Measurements from ENCODE around the gene LMNTD2. TPM values are rescaled to one million over a fixed set of nuclear protein-coding genes. Genes with fewer than 3 reads are reported as not detected.

Gene LMNTD2
- total RNA-seq, 4 donors from 2014 or later, result 1.3 to 5.9 (median 3.2) TPM

- no peaks in the 10 kb centered on the region for H3K4me1 ChIP-seq
- TF ChIP-seq EP300 (IDR thresholded peaks at IDR 0.05), result no peak
- no peak for TF ChIP-seq CTCF (IDR thresholded peaks at IDR 0.05)
- TF ChIP-seq POLR2A (IDR thresholded peaks at IDR 0.05), result no peak
- H3K27me3 ChIP-seq, result peaks cover 0 to 5% of the 10 kb centered on the region in 2 donors
- H3K36me3 ChIP-seq, result no peaks in the 10 kb centered on the region
- WGBS, 2 donors, result 82% methylated on average over 9 to 10 of the region's 11 CpGs
- no peak overlapping the region for H3K4me3 ChIP-seq
- no peak for DNase-seq (ENCODE audit: low spot score in 2 of 2)
- H3K27ac ChIP-seq, result no peak overlapping the region
- no peaks in the 10 kb centered on the region for H3K9me3 ChIP-seq
Measured at GRCh38 chr11:545171-545570, 15.4 kb downstream of the LMNTD2 start.

- no peaks in the 10 kb centered on the region for H3K9me3 ChIP-seq
- DNase-seq (ENCODE audit: low spot score in 2 of 2), result no peak
- H3K27me3 ChIP-seq, result peaks cover 0 to 3% of the 10 kb centered on the region in 2 donors
- H3K4me3 ChIP-seq, result no peak overlapping the region
- no peak for TF ChIP-seq POLR2A (IDR thresholded peaks at IDR 0.05)
- TF ChIP-seq EP300 (IDR thresholded peaks at IDR 0.05), result no peak
- TF ChIP-seq CTCF (IDR thresholded peaks at IDR 0.05), result no peak
- H3K36me3 ChIP-seq, result no peaks in the 10 kb centered on the region
- WGBS, 2 donors, result 75 to 88% methylated on average over 5 of the region's 5 CpGs
- H3K27ac ChIP-seq, result no peak overlapping the region
- H3K4me1 ChIP-seq, result no peaks in the 10 kb centered on the region
Measured at GRCh38 chr11:544817-545166, 15.7 kb downstream of the LMNTD2 start.

- no peaks in the 10 kb centered on the region for H3K27me3 ChIP-seq
- no peaks in the 10 kb centered on the region for H3K9me3 ChIP-seq
- no peak for DNase-seq (ENCODE audit: low spot score in 2 of 2)
- no peak overlapping the region for H3K4me3 ChIP-seq
- TF ChIP-seq CTCF (IDR thresholded peaks at IDR 0.05) (no peak), POLR2A (IDR thresholded peaks at IDR 0.05) (no peak), EP300 (IDR thresholded peaks at IDR 0.05) (no peak)
- H3K27ac ChIP-seq, result no peak overlapping the region
- no peaks in the 10 kb centered on the region for H3K36me3 ChIP-seq
- WGBS, 2 donors, result 84 to 96% methylated on average over 15 to 20 of the region's 20 CpGs
- peaks cover 0 to 18% (median 14%) of the 10 kb centered on the region in 4 donors for H3K4me1 ChIP-seq
Measured at GRCh38 chr11:541433-541885, 19.1 kb downstream of the LMNTD2 start.

GRCh38 chr11:540583-541432 is 19.7 kb downstream of the LMNTD2 start:
- no peak for TF ChIP-seq POLR2A (IDR thresholded peaks at IDR 0.05)
- no peak for TF ChIP-seq CTCF (IDR thresholded peaks at IDR 0.05)
- no peak for TF ChIP-seq EP300 (IDR thresholded peaks at IDR 0.05)
- DNase-seq (ENCODE audit: low spot score in 2 of 2), result no peak
- Histone ChIP-seq H3K27me3 (no peaks in the 10 kb centered on the region), H3K4me1 (peaks cover 0 to 24% (median 21%) of the 10 kb centered on the region in 4 donors), H3K36me3 (no peaks in the 10 kb centered on the region), H3K9me3 (no peaks in the 10 kb centered on the region), H3K4me3 (no peak overlapping the region), H3K27ac (no peak overlapping the region)
- WGBS, 2 donors, result 75 to 81% methylated on average over 6 to 13 of the region's 23 CpGs

- no peak overlapping the region for H3K4me3 ChIP-seq
- peaks cover 0 to 24% (median 22%) of the 10 kb centered on the region in 4 donors for H3K4me1 ChIP-seq
- H3K9me3 ChIP-seq, result no peaks in the 10 kb centered on the region
- 84 to 96% methylated on average over 2 to 8 of the region's 8 CpGs for WGBS, 2 donors
- no peak for DNase-seq (ENCODE audit: low spot score in 2 of 2)
- no peak overlapping the region for H3K27ac ChIP-seq
- no peak for TF ChIP-seq CTCF (IDR thresholded peaks at IDR 0.05)
- no peak for TF ChIP-seq POLR2A (IDR thresholded peaks at IDR 0.05)
- TF ChIP-seq EP300 (IDR thresholded peaks at IDR 0.05), result no peak
- no peaks in the 10 kb centered on the region for H3K36me3 ChIP-seq
- no peaks in the 10 kb centered on the region for H3K27me3 ChIP-seq
Measured at GRCh38 chr11:539971-540481, 20.5 kb downstream of the LMNTD2 start.

All from tibial nerve (tissue), 4 donors.